Inferior parietal cortex (tissue), 1 donor: ENCODE measurements around the gene GLS2.
A peak's percentile ranks its signal among the peaks of the same experiment; 100 is the strongest.
"Not testable (repeated sequence)": the region's sequence is repeated elsewhere in the genome, so short reads cannot be mapped to it uniquely, and the experiment has no call there.

ENCODE experiments used
- DNase-seq: peaks from one replicate; pipeline ENCODE4 v3.0.0-alpha.2; 2016; ENCODE audit errors: extremely low spot score

Gene GLS2

DNA sequence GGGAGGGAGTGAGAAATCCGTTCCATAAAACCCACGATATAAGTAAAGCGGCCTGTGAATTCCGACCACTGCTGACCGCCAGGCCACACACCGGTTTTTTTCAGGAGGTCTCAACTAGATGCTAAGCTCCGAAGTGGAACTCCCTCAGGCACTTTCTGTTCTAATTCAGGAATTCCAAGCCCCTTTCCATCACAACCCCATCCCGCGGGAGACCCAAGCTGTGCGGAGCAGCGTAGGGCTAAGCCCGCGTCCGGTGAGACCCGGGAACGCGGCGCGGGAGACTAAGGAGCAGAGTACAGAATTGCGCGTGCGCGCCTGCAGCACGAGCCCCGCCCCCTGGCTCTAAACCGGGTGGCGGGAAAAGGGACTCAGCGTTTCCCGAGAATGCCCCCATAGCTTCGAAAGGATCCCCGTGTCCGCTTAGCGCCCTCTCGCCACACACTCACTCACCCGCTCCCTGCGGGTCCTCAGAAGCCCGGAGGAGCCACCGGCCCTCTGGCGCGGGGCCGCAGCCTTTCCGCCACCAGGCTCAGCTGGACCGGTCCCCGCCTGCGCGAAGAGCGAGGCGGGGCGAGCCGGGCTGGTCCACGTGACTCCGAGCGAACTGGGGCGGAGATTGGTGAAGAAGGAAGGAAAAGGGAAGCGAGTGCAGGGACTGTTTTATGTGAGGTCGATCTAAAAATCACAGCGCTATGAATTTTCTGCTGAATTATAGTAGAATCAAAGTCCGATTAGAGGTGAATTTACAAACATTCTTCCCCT lies 38.9 kb downstream of the GLS2 start, which contains the start of gene TIMELESS:
TSS of gene TIMELESS (minus strand) at position 567 of the 762 bp plus-strand sequence. CDS start 15,256 bp downstream, outside the sequence.
- DNase-seq = peak; percentile 92

DNA sequence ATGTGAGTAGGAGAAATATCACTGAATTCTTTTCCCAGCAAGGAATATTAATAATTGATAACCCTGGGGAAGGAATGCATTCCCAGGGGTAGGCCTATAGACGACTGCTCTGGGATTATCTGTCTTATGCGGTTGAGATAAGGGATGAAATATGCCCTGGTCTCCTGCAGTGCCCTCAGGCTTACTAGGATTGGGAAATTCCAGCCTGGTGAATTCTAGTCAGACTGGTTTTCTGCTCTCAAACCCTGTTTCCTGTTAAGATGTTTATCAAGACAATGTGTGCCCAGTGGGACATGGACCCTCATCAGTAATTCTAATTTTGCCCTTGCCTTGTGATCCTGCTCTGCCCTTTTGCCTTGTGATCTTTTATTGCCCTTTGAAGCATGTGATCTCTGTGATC lies 44.8 kb downstream of the GLS2 start:
- not testable (repeated sequence) for DNase-seq

GRCh38 chr12:56437430-56438176 lies 50.4 kb downstream of the GLS2 start:
- DNase-seq = peak; percentile 5

DNA sequence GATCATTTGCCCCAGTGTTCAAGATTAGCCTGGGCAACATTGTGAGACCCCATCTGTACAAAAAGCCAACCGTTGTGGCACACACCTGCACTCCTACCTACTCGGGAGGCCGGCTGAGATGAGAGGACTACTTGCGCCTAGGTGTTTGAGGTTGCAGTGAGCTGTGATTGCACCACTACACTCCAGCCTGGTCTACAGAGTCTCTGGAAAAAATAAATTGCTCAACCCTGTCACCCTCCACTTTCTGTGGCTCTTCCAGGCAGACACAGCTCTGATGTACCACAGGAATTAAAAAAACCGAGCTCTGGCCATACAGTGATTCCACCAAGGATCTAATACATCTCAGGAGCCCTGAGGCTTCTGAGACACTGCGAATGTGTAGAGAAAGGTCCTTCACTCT lies 53.1 kb downstream of the GLS2 start:
- no peak for DNase-seq

- DNase-seq = no peak
Measured at GRCh38 chr12:56431850-56432249, 56.1 kb downstream of the GLS2 start.

- no peak for DNase-seq
Measured at GRCh38 chr12:56431288-56431687, 56.7 kb downstream of the GLS2 start.

DNA sequence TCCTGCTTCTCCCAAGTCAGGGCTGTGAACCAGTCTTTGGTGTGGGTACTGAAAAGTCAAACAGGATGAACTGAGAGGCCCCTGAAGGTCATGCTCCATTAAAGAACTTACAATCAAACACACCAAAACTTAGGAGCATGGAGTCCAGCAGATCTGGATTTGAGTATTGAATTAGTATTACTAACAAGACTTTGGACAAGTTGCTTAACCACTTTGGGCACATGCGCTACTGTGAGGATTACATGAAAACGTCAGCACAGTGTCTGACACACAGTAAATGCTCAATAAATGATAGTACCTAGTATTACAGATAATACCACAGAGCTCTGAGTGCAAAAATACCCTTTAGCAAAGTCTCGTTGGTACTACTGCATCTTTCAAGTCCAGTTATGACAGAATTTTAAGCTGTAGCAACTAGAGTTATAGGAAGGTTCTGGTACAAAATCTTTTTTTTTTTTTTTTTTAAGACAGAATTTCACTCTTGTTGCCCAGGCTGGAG lies 62.0 kb downstream of the GLS2 start:
- DNase-seq = no peak

DNA sequence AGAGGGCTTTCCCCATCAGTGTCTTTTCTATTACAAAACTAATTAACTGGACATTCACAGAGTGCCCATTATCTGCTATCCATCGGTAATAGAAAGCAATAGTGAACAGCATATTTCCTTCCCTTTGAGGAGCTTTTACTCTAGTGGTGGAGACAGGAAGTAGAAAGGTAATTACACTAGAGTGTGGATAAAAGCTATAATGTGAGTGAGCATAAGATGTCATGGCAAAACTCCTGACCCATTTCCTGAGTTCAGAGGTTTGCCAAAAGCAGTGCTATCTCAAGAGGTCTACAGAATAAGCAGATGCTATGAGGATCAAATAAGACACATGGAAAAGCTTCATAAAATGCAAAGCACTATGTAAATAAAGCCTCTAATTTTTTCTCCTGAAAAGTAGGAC lies 62.8 kb downstream of the GLS2 start:
- DNase-seq = no peak
